ENCODE measurements around the gene ROR1.

DNA sequence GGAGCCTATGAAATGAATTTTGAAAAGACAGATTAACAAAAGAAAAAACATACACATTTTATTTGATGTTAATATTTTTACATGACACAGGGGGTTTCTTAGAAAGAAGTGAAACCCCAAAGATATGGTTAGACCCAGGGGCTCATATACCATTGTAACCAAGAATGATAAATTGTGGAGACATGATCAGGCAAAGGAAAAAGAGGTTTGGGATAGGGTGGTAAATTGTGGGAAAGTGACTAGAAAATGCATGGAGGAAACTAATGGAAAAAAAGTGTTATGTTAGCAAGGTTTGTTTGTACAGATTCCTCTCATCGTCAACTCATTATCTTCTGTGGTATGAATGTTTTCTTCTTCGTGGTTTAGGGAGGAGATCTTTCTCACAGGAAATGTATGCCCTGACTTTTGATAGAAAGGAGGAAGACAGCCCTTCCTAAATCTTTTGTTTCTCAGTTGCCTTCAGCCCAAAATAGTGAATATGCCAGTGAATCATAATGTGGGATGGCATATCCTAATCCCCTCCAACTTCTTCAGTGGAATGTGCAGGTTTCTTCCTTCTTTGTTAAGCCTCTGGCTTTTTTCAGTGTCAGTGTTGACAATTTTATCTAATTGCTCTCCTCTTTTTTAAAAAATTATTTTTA lies 289.2 kb downstream of the ROR1 start:
- TF ChIP-seq ZNF8 (CRISPR knock-in tag; IDR thresholded peaks at IDR 0.05) (no peak), PPARA (CRISPR knock-in tag; IDR thresholded peaks at IDR 0.05; ENCODE audit: borderline replicate concordance) (no peak), ISL1 (CRISPR knock-in tag; IDR thresholded peaks at IDR 0.05) (no peak), ZFP3 (CRISPR knock-in tag; IDR thresholded peaks at IDR 0.05) (no peak), ZFP30 (CRISPR knock-in tag; IDR thresholded peaks at IDR 0.05) (no peak)
- TF ChIP-seq, protein P1, sequence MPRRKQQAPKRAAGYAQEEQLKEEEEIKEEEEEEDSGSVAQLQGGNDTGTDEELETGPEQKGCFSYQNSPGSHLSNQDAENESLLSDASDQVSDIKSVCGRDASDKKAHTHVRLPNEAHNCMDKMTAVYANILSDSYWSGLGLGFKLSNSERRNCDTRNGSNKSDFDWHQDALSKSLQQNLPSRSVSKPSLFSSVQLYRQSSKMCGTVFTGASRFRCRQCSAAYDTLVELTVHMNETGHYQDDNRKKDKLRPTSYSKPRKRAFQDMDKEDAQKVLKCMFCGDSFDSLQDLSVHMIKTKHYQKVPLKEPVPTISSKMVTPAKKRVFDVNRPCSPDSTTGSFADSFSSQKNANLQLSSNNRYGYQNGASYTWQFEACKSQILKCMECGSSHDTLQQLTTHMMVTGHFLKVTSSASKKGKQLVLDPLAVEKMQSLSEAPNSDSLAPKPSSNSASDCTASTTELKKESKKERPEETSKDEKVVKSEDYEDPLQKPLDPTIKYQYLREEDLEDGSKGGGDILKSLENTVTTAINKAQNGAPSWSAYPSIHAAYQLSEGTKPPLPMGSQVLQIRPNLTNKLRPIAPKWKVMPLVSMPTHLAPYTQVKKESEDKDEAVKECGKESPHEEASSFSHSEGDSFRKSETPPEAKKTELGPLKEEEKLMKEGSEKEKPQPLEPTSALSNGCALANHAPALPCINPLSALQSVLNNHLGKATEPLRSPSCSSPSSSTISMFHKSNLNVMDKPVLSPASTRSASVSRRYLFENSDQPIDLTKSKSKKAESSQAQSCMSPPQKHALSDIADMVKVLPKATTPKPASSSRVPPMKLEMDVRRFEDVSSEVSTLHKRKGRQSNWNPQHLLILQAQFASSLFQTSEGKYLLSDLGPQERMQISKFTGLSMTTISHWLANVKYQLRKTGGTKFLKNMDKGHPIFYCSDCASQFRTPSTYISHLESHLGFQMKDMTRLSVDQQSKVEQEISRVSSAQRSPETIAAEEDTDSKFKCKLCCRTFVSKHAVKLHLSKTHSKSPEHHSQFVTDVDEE (CRISPR knock-in tag; IDR thresholded peaks at IDR 0.05), result no peak

All from SK-N-SH treated with all-trans-retinoic acid at 6 μM for 48 hours (cell line).